ENCODE measurements around the gene RNF144A. TPM values are rescaled to one million over a fixed set of nuclear protein-coding genes. Genes with fewer than 3 reads are reported as not detected.

RNF144A gene
- total RNA-seq, 4 donors from 2014 or later, result 27.3 to 47.3 (median 37.4) TPM

- Histone ChIP-seq H3K4me3 (no peak overlapping the region), H3K27me3 (no peaks in the 10 kb centered on the region), H3K36me3 (no peaks in the 10 kb centered on the region), H3K9me3 (no peaks in the 10 kb centered on the region), H3K27ac (no peak overlapping the region), H3K4me1 (peaks cover 0 to 25% (median 2%) of the 10 kb centered on the region in 4 donors)
- 85 to 93% methylated on average over 9 of the region's 9 CpGs for WGBS, 2 donors
- no peak for TF ChIP-seq POLR2A (IDR thresholded peaks at IDR 0.05)
- no peak for DNase-seq (ENCODE audit: low spot score in 2 of 2)
These were observed 3.6 kb upstream of the RNF144A start for GRCh38 chr2:6913415-6914157.

DNA sequence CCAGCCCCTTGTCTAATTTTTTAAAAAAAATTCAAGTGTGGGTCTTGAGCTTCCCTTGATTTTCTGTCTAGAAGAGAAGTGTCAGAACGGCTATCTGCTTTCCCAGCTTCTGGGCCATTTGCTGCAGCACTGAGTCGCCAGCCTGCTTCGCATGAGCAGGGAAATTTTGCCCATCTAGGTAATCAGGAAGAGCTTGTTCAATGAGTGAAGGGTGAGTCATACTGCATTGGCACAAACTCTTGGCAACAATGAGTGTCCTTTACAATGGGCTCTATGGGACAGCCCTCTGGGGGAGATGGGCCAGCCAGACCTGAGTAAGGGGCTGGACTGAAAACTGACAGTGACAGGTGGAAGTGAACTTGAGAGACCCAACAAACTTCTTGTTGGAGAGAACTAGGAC lies 2.4 kb upstream of the RNF144A start:
- H3K27me3 ChIP-seq, result no peaks in the 10 kb centered on the region
- H3K4me3 ChIP-seq, result no peak overlapping the region
- TF ChIP-seq POLR2A (IDR thresholded peaks at IDR 0.05) (no peak), EP300 (IDR thresholded peaks at IDR 0.05) (no peak)
- TF ChIP-seq, protein P1, sequence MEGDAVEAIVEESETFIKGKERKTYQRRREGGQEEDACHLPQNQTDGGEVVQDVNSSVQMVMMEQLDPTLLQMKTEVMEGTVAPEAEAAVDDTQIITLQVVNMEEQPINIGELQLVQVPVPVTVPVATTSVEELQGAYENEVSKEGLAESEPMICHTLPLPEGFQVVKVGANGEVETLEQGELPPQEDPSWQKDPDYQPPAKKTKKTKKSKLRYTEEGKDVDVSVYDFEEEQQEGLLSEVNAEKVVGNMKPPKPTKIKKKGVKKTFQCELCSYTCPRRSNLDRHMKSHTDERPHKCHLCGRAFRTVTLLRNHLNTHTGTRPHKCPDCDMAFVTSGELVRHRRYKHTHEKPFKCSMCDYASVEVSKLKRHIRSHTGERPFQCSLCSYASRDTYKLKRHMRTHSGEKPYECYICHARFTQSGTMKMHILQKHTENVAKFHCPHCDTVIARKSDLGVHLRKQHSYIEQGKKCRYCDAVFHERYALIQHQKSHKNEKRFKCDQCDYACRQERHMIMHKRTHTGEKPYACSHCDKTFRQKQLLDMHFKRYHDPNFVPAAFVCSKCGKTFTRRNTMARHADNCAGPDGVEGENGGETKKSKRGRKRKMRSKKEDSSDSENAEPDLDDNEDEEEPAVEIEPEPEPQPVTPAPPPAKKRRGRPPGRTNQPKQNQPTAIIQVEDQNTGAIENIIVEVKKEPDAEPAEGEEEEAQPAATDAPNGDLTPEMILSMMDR (IDR thresholded peaks at IDR 0.05), result no peak
- DNase-seq (ENCODE audit: low spot score in 2 of 2), result no peak
- H3K4me1 ChIP-seq, result peaks cover 0 to 37% (median 2%) of the 10 kb centered on the region in 4 donors
- no peaks in the 10 kb centered on the region for H3K36me3 ChIP-seq
- H3K27ac ChIP-seq, result peak overlapping the region in 2 of 4 donors; percentile 52 to 92
- WGBS, 2 donors, result 87 to 89% methylated on average over 3 of the region's 3 CpGs
- H3K9me3 ChIP-seq, result no peaks in the 10 kb centered on the region

DNA sequence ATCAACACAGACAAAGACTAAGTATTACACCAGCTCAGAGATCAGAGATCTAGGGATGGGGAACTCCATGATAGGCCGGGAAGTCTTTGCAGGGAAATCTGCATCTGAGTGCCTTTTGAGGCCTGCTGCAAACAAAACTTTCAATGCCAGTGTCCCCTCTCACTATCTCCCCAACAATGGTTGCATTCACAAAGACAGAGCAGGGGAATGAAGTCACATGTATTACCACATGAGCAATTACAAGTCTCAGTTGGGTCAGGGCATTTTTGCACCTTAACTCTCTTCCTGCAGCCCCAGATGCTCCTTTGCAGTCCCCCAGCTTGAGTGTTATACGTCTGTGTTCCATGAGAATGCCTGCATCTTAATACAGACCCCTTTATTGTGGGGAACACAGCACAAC lies 1.8 kb upstream of the RNF144A start:
- TF ChIP-seq POLR2A (IDR thresholded peaks at IDR 0.05) (no peak), EP300 (IDR thresholded peaks at IDR 0.05) (no peak)
- TF ChIP-seq, protein P1 (IDR thresholded peaks at IDR 0.05), result no peak
- Histone ChIP-seq H3K9me3 (no peaks in the 10 kb centered on the region), H3K36me3 (no peaks in the 10 kb centered on the region), H3K27ac (peak overlapping the region in 2 of 4 donors; percentile 52 to 92), H3K4me3 (no peak overlapping the region), H3K4me1 (peaks cover 0 to 43% (median 4%) of the 10 kb centered on the region in 4 donors), H3K27me3 (no peaks in the 10 kb centered on the region)
- no peak for DNase-seq (ENCODE audit: low spot score in 2 of 2)
- WGBS, 2 donors, result 38 to 66% methylated on average over 2 of the region's 2 CpGs

DNA sequence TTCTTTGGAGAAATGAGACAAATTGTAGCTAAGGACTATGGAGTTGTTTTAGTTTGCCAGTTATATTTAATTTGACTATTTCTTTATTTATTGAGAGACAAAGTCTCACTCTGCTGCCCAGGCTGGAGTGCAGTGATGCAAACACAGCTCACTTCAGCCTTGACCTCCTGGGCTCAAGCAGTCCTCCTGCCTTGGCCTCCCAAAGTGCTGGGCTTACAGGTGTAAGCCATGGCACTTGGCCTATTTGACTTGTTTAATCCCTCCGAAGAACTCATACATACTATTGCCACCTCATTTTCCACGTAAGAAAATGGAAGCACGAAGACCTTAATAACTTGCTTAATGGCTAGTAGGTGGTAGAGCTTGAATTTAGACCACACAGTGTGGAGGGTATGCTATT lies 988 bp upstream of the RNF144A start:
- H3K4me1 ChIP-seq, result peaks cover 0 to 51% (median 6%) of the 10 kb centered on the region in 4 donors
- no peaks in the 10 kb centered on the region for H3K9me3 ChIP-seq
- H3K27ac ChIP-seq, result peak overlapping the region in 2 of 4 donors; percentile 47 to 92
- no peak for TF ChIP-seq EP300 (IDR thresholded peaks at IDR 0.05)
- TF ChIP-seq, protein P1 (IDR thresholded peaks at IDR 0.05), result no peak
- TF ChIP-seq POLR2A (IDR thresholded peaks at IDR 0.05), result no peak
- no peaks in the 10 kb centered on the region for H3K36me3 ChIP-seq
- no peaks in the 10 kb centered on the region for H3K27me3 ChIP-seq
- DNase-seq (ENCODE audit: low spot score in 2 of 2), result no peak
- no peak overlapping the region for H3K4me3 ChIP-seq
- WGBS, 2 donors, result 86 to 94% methylated on average over 3 of the region's 3 CpGs

- peak overlapping the region in 3 of 4 donors; percentile 37 to 92 (median 84) for H3K27ac ChIP-seq
- peaks cover 0 to 54% (median 6%) of the 10 kb centered on the region in 4 donors for H3K4me1 ChIP-seq
- H3K9me3 ChIP-seq, result no peaks in the 10 kb centered on the region
- no peaks in the 10 kb centered on the region for H3K27me3 ChIP-seq
- no peak for DNase-seq (ENCODE audit: low spot score in 2 of 2)
- 48 to 53% methylated on average over 8 of the region's 8 CpGs for WGBS, 2 donors
- H3K36me3 ChIP-seq, result no peaks in the 10 kb centered on the region
- peak overlapping the region in 3 of 4 donors; percentile 12 to 96 (median 37) for H3K4me3 ChIP-seq
- TF ChIP-seq, protein P1 (IDR thresholded peaks at IDR 0.05), result no peak
- TF ChIP-seq POLR2A (IDR thresholded peaks at IDR 0.05) (no peak), EP300 (IDR thresholded peaks at IDR 0.05) (no peak)
These were observed 509 bp upstream of the RNF144A start for GRCh38 chr2:6916736-6917070.

Measured in tibial nerve (tissue), 4 donors.